CD4-positive, CD25-positive, alpha-beta regulatory T cell (primary cell): Measurements from ENCODE around the gene CASP9. TPM values are rescaled to one million over a fixed set of nuclear protein-coding genes. Genes with fewer than 3 reads are reported as not detected.

ENCODE experiments used
- ATAC-seq, 2 donors: fragments of 150-1000 bp; cut with Tn5 transposase; one replicate each; pipeline ENCODE4 v1.10.0; 2021; ENCODE audit warnings: low read depth in 2 of 2, moderate number of reproducible peaks in 2 of 2, moderate library complexity in 1 of 2
- DNase-seq, 3 donors: peaks; one replicate each; pipeline versions ENCODE4 v3.0.0 to v3.0.0-alpha.2; 2012 to 2022; ENCODE audit warnings: mixed read lengths in 1 of 3
- H3K27ac ChIP-seq: one replicate; pipeline ENCODE4 v1.7.0; 2013; ENCODE audit warnings: mild to moderate bottlenecking, low read length; ENCODE audit not compliant: insufficient read depth, poor library complexity, severe bottlenecking
- H3K27me3 ChIP-seq: one replicate; pipeline ENCODE4 v1.7.0; 2013; ENCODE audit warnings: low read length; ENCODE audit not compliant: control insufficient read depth, insufficient read depth
- H3K36me3 ChIP-seq: one replicate; pipeline ENCODE4 v1.7.0; 2013; ENCODE audit warnings: mild to moderate bottlenecking, low read length, moderate library complexity; ENCODE audit not compliant: control insufficient read depth, insufficient read depth
- H3K4me1 ChIP-seq: 2 replicates; pipeline ENCODE4 v1.7.0; 2013; ENCODE audit warnings: mild to moderate bottlenecking, low read length; ENCODE audit not compliant: insufficient read depth, control insufficient read depth, poor library complexity, severe bottlenecking
- H3K4me3 ChIP-seq: one replicate; pipeline ENCODE4 v1.7.0; 2013; ENCODE audit warnings: low read depth, mild to moderate bottlenecking, low read length, moderate library complexity
- H3K9me3 ChIP-seq, 2 experiments: 1 replicate in 1 of 2; 2 replicates in 1 of 2; pipeline ENCODE4 v1.7.0; 2013; ENCODE audit warnings: low read length in 2 of 2, mild to moderate bottlenecking in 1 of 2, moderate library complexity in 1 of 2; ENCODE audit not compliant: control insufficient read depth in 2 of 2
- H3K27ac Mint-ChIP-seq, 3 donors: one replicate each; pipeline ENCODE4 v1.8.0; 2020 to 2022; ENCODE audit warnings: mild to moderate bottlenecking in 3 of 3, mixed read lengths in 3 of 3, moderate library complexity in 2 of 3
- H3K27me3 Mint-ChIP-seq: one replicate; pipeline ENCODE4 v1.8.0; 2022; ENCODE audit warnings: mild to moderate bottlenecking, mixed read lengths
- H3K36me3 Mint-ChIP-seq: one replicate; pipeline ENCODE4 v1.8.0; 2020; ENCODE audit warnings: mixed read lengths
- H3K4me1 Mint-ChIP-seq, 4 donors: one replicate each; pipeline ENCODE4 v1.8.0; 2020 to 2022; ENCODE audit warnings: mixed read lengths in 4 of 4, mild to moderate bottlenecking in 1 of 4
- H3K4me3 Mint-ChIP-seq, 4 donors: one replicate each; pipeline ENCODE4 v1.8.0; 2020 to 2022; ENCODE audit warnings: mild to moderate bottlenecking in 4 of 4, mixed read lengths in 4 of 4, moderate library complexity in 3 of 4
- H3K9me3 Mint-ChIP-seq, 7 donors: one replicate each; pipeline ENCODE4 v1.8.0; 2020 to 2022; ENCODE audit warnings: mixed read lengths in 7 of 7, mild to moderate bottlenecking in 3 of 7, moderate library complexity in 2 of 7
- polyA plus RNA-seq, 4 donors: library from polyadenylated mRNA; unstranded; fragments of 300-500 nt; fragmentation: Illumina TruSeq; gene quantifications; one replicate each; pipeline ENCODE4 v1.2.3, GENCODE V29; 2021
- total RNA-seq: library from RNA; stranded (reverse); gene quantifications from one replicate; pipeline ENCODE4 v1.2.3, GENCODE V29; 2022

The CASP9 gene
- total and polyA plus RNA-seq, 5 donors from 2014 or later, result 5.8 to 11.7 (median 7.8) TPM

DNA sequence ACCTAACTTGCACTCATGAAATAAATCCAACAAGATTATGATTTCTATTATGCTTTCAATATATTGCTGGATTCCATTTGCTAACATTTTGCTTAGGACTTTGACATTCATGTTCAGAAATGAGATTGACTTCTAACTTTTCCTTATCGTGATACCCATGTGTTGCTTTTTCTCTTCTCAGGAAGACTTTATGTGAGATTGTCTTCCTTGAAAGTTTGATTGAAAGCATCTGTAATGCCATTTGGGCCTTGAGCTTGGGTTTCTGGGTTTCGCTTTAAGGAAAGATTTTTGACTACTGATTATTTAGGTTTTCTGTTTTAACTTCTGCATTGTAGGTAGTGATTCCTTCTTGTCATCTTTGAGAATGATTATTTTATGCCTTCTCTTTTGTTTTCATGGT lies 33.0 kb upstream of the CASP9 start:
- Mint-ChIP-seq H3K27ac (peak overlapping the region in 1 of 3 donors; percentile 27), H3K4me3 (no peak overlapping the region), H3K9me3 (no peaks in the 10 kb centered on the region), H3K4me1 (peaks cover 0 to 12% (median 6%) of the 10 kb centered on the region in 4 donors), H3K27me3 (no peaks in the 10 kb centered on the region), H3K36me3 (peaks cover 23% of the 10 kb centered on the region)
- DNase-seq (no peak), ATAC-seq (no peak)
- Histone ChIP-seq H3K4me1 (no peaks in the 10 kb centered on the region), H3K36me3 (peaks cover 26% of the 10 kb centered on the region), H3K9me3 (no peaks in the 10 kb centered on the region), H3K27ac (no peak overlapping the region), H3K27me3 (no peaks in the 10 kb centered on the region), H3K4me3 (no peak overlapping the region)

DNA sequence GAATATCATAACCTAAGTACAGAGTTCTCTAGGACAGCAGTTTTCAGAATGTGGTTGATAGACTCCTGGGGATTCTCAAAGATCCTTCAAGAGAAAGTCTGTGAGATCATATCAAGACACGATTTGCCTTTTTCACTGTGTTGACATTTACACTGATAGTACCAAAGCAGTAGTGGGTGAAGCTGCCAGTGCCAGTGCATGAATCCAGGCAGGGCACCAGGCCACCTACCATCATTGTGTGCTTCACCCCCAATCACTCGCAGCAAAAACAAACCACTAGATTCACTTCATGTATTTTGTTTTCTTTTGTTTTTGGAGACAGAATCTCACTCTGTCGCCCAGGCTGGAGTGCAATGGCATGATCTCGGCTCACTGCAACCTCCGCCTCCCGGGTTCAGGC lies 26.6 kb upstream of the CASP9 start:
- DNase-seq (no peak), ATAC-seq (no peak)
- Mint-ChIP-seq H3K9me3 (no peaks in the 10 kb centered on the region), H3K4me3 (no peak overlapping the region), H3K36me3 (peaks cover 30% of the 10 kb centered on the region), H3K27ac (peak overlapping the region in 2 of 3 donors; percentile 60 to 67), H3K27me3 (no peaks in the 10 kb centered on the region), H3K4me1 (peaks cover 0 to 12% (median 8%) of the 10 kb centered on the region in 4 donors)
- Histone ChIP-seq H3K27ac (no peak overlapping the region), H3K4me1 (no peaks in the 10 kb centered on the region), H3K36me3 (peaks cover 35% of the 10 kb centered on the region), H3K27me3 (no peaks in the 10 kb centered on the region), H3K9me3 (no peaks in the 10 kb centered on the region), H3K4me3 (no peak overlapping the region)

DNA sequence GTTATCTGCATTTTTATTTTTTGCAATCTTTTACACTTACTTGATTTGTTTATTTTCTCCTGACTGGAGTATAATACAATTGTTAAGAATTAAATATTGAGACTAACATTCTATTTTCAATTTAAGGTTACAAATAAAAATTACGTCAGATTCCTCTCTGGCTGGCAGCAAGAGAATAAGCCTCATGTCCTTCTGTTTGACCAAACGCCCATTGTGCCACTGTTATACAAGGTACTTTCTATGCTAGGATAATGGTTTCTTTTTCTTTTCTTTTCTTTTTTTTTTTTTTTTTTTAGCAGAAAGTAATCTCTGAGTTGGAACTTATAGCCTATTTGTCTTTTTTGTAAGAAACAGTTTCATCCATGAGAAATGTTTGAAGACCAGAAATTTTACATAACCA lies 22.6 kb upstream of the CASP9 start:
- H3K9me3 ChIP-seq, result no peaks in the 10 kb centered on the region
- Mint-ChIP-seq H3K9me3 (no peaks in the 10 kb centered on the region), H3K36me3 (peaks cover 45% of the 10 kb centered on the region), H3K27ac (no peak overlapping the region), H3K4me3 (no peak overlapping the region), H3K4me1 (peaks cover 0 to 7% (median 6%) of the 10 kb centered on the region in 4 donors), H3K27me3 (no peaks in the 10 kb centered on the region)
- no peaks in the 10 kb centered on the region for H3K27me3 ChIP-seq
- no peak overlapping the region for H3K27ac ChIP-seq
- DNase-seq, result no peak
- ATAC-seq, result no peak
- H3K36me3 ChIP-seq, result peaks cover 64% of the 10 kb centered on the region
- no peak overlapping the region for H3K4me3 ChIP-seq
- H3K4me1 ChIP-seq, result no peaks in the 10 kb centered on the region

DNA sequence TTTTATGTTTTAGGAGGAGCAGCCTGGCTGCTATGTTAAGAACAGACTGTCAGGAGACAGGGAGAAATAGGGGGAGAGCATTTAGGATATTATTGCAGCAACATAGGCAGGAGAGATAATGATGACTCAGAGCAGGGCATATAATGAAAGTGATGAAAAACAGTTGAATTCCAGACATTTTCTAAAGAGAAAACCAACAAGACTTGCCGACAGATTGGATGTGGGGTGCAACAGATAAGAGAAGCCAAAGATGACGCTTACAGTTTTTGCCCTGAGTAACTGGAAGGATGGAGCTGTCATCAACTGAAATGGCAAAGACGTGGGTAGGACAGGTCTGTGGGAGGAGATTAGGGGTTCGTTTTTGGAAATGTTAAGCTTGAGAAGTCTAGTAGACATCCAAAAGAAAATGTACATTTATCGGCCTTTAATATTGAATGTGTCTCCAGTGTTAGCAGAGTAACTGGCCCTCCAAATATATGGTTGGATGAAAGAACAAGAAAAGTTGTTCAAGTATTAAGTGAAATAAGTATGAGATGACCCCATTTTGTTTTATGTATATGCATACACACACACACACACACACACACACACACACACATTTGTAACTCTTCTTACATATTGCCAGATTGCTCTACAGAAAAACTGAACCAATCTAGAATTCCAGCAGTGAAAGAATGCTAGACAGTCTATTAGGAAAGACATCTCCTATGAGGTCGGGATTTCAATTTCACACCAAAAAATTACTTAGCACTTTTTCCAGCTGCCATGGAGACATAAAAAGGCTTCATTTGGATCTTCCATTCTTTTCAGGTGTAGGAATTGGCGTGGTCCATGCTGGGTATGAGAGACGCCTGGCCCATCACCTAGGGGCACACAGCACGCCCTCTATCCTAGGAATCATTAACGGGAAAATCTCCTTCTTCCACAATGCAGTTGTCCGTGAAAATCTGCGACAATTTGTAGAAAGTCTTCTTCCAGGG lies 19.9 kb upstream of the CASP9 start:
- H3K36me3 Mint-ChIP-seq, result peaks cover 49% of the 10 kb centered on the region
- no peak for DNase-seq

DNA sequence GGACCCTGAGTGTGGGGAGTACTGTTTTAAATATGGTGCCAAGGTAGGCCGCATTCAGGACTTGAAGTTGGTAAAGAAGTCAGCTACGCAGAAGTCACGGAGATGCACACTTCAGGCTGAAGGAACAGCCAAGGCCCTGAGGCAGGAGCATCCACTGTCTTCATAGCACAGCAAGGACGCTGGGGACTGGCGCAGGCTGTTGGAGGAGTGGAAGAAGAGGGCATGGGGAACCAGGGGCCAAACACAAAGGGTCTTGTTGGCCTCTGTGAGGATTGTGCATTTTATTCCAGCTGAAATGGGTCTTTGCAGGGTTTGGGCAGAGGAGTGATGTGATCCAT lies 19.2 kb upstream of the CASP9 start:
- Histone ChIP-seq H3K4me3 (no peak overlapping the region), H3K36me3 (peaks cover 70% of the 10 kb centered on the region), H3K27ac (no peak overlapping the region), H3K9me3 (no peaks in the 10 kb centered on the region), H3K27me3 (no peaks in the 10 kb centered on the region), H3K4me1 (no peaks in the 10 kb centered on the region)
- Mint-ChIP-seq H3K9me3 (no peaks in the 10 kb centered on the region), H3K27me3 (no peaks in the 10 kb centered on the region), H3K36me3 (peaks cover 52% of the 10 kb centered on the region), H3K27ac (no peak overlapping the region), H3K4me3 (no peak overlapping the region), H3K4me1 (peaks cover 0 to 5% (median 4%) of the 10 kb centered on the region in 4 donors)
- DNase-seq (no peak), ATAC-seq (no peak)

More for the DNA sequence above, 19.9 kb upstream of the CASP9 start:
- H3K9me3 ChIP-seq, result no peaks in the 10 kb centered on the region
- Mint-ChIP-seq H3K4me3 (no peak overlapping the region), H3K27ac (peak overlapping the region in 2 of 3 donors; percentile 32 to 35), H3K27me3 (no peaks in the 10 kb centered on the region), H3K9me3 (no peaks in the 10 kb centered on the region), H3K4me1 (peaks cover 0 to 5% (median 3%) of the 10 kb centered on the region in 4 donors)
- H3K4me3 ChIP-seq, result no peak overlapping the region
- no peaks in the 10 kb centered on the region for H3K27me3 ChIP-seq
- H3K27ac ChIP-seq, result no peak overlapping the region
- no peak for ATAC-seq
- no peaks in the 10 kb centered on the region for H3K4me1 ChIP-seq
- peaks cover 74% of the 10 kb centered on the region for H3K36me3 ChIP-seq

DNA sequence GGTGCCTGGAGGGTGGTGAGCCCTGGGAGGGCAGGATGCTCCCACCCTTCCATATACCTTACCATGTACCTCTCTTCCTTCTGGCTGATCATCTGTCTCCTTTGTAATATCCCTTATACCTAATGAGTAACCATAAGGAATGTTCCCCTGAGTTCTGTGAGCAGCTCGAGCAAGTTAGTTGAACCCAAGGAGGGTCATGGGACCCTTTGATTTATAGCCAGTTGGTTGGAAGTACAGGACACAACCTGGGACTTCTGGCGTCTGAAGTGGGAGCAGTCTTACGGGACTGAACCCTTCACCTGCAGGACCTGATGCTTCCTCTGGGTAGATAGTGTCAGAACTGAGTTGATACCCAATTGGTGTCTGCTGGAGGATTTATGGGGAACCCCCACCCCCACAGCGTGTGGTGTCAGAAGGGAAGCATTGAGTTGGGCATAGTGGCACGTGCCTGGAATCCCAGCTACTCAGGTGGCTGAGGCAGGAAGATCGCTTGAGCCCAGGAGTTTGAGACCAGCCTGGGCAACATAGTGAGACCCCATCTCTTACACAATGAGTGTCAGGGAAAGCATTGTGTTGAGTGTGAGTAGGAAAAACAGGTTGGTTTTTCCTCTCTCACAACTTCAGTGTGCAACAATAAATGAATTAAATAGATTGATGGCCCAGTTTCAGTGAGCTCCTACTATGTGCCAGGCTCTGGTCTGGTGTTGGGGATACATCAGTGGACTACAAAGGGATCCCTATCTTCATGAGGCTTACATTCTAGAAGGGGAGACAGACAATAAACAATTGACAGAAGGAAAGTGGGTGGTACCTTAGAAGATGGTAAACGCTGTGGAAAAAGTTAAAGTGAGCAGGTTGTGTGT lies 18.6 kb upstream of the CASP9 start:
- no peaks in the 10 kb centered on the region for H3K9me3 Mint-ChIP-seq
- H3K4me3 ChIP-seq, result no peak overlapping the region
- H3K27me3 Mint-ChIP-seq, result no peaks in the 10 kb centered on the region
- no peaks in the 10 kb centered on the region for H3K27me3 ChIP-seq
- DNase-seq, result no peak
- H3K36me3 Mint-ChIP-seq, result peaks cover 46% of the 10 kb centered on the region
- H3K27ac ChIP-seq, result no peak overlapping the region
- H3K4me3 Mint-ChIP-seq, result no peak overlapping the region
- peaks cover 0 to 5% (median 4%) of the 10 kb centered on the region in 4 donors for H3K4me1 Mint-ChIP-seq
- no peak overlapping the region for H3K27ac Mint-ChIP-seq
- peaks cover 67% of the 10 kb centered on the region for H3K36me3 ChIP-seq
- no peak for ATAC-seq
- H3K9me3 ChIP-seq, result no peaks in the 10 kb centered on the region
- H3K4me1 ChIP-seq, result no peaks in the 10 kb centered on the region

DNA sequence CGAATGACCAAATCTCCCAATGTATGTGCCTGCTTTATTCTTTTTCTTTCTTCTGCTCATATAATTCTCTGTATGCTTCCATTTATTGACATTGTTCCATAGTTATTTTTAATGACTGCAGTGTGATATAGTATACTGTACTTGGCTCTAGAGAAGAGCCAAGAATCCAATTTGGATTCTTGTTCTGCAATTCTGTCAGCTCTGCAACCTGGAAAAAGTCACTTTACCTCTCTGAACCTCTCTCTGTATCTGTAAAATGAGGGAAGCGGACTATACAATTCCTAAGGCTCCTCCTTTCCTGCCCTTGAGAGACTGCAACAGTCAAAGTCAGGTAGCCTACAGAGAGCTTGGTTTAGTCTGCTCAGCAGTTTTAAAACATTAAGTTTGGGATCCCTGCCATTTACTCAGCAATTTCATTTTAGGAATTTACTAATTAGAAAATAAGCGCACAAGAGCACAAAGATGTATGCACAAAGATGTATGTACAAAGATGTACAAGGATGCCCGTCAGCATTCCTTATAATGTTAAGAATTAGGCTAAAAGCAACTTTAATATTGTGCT lies 17.3 kb upstream of the CASP9 start:
- Mint-ChIP-seq H3K36me3 (peaks cover 45% of the 10 kb centered on the region), H3K9me3 (no peaks in the 10 kb centered on the region), H3K4me3 (no peak overlapping the region), H3K27ac (peak overlapping the region in 2 of 3 donors; percentile 52 to 63), H3K27me3 (no peaks in the 10 kb centered on the region), H3K4me1 (peaks cover 0 to 9% (median 4%) of the 10 kb centered on the region in 4 donors)
- Histone ChIP-seq H3K36me3 (peaks cover 67% of the 10 kb centered on the region), H3K27me3 (no peaks in the 10 kb centered on the region), H3K4me1 (no peaks in the 10 kb centered on the region), H3K9me3 (no peaks in the 10 kb centered on the region), H3K4me3 (no peak overlapping the region), H3K27ac (no peak overlapping the region)
- DNase-seq, result no peak
- ATAC-seq, result no peak
